GM21825 (cell line): Measurements from ENCODE around the gene JMJD8.

Experiments
- ATAC-seq: cut with Tn5 transposase; IDR thresholded peaks from one replicate; pipeline ENCODE4 v1.9.1; 2021; ENCODE audit warnings: mild to moderate bottlenecking, moderate library complexity; ENCODE audit not compliant: unreplicated experiment

JMJD8 gene

DNA sequence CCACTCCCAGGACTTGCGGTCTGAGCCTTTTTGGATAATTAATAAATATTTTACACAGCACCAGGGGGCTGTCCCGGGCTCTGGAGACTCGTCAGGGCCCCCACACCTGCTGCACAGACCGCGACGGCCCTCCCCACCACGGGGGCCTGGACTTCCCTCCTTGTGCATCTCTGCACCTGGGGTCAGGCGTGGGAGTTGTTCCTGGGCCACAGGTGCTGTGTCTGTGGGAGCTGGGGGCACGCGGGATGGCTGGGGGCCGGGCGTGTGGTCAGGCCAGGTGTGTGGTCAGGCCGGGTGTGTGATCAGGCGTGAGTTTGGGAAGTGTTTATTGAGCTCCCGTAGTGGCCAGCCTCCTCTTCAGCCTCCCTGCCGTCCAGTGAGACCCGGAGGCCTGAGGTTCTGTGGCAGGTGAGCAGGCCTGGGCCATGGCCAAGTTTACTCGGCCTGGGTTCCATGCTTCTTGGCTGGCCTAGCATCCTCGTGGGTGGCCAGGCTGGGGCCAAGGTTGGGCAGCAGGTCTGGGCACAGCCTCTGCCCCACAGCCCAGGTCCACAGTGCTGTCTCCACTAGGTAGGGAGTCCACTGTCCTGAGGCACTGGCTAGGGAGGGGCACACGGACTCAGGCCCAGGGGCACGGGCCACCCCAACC is 5.8 kb downstream of the JMJD8 start:
- no peak for ATAC-seq

DNA sequence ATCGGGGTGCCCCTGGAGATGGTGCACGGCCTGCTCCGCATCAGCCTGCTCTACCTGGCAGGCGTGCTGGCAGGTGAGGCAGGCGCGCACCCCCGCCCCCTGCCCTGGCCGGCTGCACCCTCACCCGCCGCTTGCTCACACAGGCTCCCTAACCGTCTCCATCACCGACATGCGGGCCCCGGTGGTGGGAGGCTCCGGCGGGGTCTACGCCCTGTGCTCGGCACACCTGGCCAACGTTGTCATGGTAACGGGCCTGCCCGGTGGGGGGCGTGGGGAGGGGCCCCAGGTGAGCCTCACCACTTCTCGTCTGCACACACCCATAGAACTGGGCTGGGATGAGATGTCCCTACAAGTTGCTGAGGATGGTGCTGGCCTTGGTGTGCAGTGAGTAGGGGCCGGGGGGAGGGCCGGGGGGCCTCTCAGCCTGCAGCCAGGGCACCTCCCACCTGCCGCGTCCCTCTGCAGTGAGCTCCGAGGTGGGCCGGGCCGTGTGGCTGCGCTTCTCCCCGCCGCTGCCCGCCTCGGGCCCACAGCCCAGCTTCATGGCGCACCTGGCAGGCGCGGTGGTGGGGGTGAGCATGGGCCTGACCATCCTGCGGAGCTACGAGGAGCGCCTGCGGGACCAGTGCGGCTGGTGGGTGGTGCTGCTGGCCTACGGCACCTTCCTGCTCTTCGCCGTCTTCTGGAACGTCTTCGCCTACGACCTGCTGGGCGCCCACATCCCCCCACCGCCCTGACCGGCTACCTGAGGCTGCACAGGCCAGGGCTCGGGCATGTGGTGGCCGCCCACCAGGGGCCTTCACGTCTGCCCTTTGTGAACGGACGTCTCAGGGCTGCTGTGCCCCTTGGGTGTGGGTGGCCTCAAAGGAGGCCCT is 6.6 kb downstream of the JMJD8 start:
- no peak for ATAC-seq

- no peak for ATAC-seq
These were observed 7.2 kb downstream of the JMJD8 start for GRCh38 chr16:676913-677312.

- ATAC-seq, result no peak
These were observed 7.6 kb downstream of the JMJD8 start for GRCh38 chr16:676565-676902.

DNA sequence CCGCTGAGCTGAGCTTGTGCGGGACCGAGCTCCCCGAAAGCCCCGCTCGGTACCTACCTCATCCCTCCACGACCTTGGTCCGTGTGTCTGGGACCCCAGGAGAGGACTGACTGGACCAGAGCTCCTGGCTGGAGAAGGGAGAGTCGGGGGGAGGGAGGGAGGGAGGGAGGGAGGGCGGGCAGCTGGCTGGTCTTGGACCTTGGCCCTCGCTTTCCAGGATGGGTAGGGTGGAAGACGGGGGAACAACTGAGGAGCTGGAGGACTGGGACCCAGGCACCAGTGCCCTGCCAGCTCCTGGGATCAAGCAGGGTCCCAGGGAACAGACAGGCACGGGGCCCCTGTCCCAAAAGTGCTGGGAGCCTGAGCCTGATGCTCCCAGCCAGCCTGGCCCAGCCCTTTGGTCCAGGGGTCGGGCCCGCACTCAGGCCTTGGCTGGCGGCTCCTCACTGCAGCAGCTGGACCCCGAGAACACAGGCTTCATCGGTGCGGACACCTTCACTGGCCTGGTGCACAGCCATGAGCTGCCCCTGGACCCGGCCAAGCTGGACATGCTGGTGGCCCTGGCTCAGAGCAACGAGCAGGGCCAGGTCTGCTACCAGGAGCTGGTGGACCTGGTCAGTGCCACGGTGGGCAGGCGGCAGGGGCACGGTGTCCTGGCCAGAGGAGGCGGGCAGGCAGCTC is 8.1 kb downstream of the JMJD8 start:
- ATAC-seq, result no peak

GRCh38 chr16:674968-675883 is 8.9 kb downstream of the JMJD8 start, which contains the start of gene RHBDL1:
Gene RHBDL1, plus strand, starts transcription at chr16:675671. Its CDS starts 120 bp downstream, at chr16:675791.
- no peak for ATAC-seq

- ATAC-seq, result no peak
These were observed 9.8 kb downstream of the JMJD8 start for GRCh38 chr16:674214-674881.

GRCh38 chr16:673399-673991 is 10.6 kb downstream of the JMJD8 start:
- ATAC-seq, result no peak

DNA sequence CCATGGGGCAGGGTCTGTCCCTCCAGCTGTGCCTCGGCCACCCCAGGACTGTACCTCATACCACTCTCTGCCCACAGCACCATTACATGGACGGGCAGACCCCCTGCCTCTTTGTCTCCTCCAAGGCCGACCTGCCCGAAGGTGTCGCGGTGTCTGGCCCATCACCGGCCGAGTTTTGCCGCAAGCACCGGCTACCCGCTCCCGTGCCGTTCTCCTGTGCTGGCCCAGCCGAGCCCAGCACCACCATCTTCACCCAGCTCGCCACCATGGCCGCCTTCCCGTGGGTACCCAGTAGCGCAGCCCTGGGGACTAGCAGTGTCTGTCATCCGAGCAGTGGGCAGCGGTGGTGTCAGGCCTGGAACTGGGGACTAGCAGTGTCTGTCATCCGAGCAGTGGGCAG is 11.3 kb downstream of the JMJD8 start:
- ATAC-seq, result no peak

GRCh38 chr16:672371-672770 is 11.8 kb downstream of the JMJD8 start:
- ATAC-seq, result no peak

GRCh38 chr16:671353-672131 is 12.6 kb downstream of the JMJD8 start:
- no peak for ATAC-seq

DNA sequence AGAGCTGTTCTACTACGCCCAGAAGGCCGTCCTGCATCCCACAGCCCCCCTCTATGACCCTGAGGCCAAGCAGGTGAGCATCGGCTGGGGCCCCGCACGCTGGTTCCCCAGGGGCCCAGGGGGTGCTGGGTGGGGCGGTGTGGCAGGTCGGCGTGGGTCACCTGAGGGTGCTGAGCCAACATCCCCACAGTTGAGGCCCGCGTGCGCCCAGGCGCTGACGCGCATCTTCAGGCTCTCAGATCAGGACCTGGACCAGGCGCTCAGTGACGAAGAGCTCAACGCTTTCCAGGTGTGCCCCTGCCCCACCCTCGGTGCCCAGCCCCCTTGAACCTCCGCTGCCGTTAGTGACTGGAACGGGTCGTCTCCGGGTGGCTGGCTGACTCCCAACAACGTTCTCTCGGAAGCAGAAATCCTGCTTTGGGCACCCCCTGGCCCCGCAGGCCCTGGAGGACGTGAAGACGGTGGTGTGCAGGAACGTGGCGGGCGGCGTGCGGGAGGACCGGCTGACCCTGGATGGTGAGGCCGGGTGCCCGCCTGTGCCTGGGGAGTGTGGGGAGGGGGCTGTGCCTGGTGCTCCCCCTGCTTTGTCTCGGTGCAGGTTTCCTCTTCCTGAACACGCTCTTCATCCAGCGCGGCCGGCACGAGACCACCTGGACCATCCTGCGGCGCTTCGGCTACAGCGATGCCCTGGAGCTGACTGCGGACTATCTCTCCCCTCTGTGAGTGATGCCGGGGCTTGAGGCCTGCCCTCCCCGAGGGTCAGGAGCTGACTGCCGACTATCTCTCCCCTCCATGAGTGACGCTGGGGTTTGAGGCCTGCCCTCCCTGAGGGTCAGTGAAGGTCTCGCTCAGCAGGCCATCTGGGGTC is 13.4 kb downstream of the JMJD8 start:
- no peak for ATAC-seq

GRCh38 chr16:669666-670065 is 14.5 kb downstream of the JMJD8 start:
- ATAC-seq, result no peak

DNA sequence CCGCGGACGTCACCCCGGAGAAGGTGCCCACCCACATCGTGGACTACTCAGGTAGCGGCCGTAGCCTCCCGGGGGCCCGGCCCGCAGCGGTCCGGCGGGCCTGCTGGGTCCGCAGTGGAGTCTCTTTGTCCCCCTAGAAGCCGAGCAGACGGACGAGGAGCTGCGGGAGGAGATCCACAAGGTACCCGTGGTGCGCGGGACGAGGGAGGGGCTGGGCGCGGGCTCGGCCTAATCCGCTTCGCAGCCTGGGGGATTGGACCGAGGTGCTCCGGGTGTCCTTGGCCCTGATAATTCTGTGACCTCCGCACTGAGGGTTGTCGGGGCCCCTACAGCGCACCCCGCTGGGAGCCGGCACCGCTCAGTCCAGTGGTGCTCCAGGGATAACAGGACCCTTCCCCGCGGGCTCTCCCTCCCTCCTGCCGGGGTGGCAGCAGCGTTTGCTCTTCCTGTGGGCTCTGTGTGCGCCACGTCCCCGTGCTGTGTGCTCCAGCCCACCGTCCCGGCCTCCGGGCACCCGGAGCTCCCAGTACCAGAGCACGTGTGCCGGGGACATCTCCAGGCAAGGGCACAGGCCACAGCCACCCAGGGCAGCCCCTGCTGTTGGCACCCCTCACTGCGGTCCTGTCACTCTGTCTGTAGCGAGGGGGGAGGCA is 15.5 kb downstream of the JMJD8 start:
- no peak for ATAC-seq

- peak; percentile 73 for ATAC-seq
These were observed 16.2 kb downstream of the JMJD8 start, which contains the start of gene RHOT2 for GRCh38 chr16:667780-668518. Gene RHOT2, plus strand, starts transcription at chr16:668132. Its CDS starts 68 bp downstream, at chr16:668200.

GRCh38 chr16:667113-667779 is 16.9 kb downstream of the JMJD8 start:
- ATAC-seq, result no peak
